ENCODE results near the gene DMWD.
"Not testable (repeated sequence)": the region's sequence is repeated elsewhere in the genome, so short reads cannot be mapped to it uniquely, and the experiment has no call there.

Gene DMWD

DNA sequence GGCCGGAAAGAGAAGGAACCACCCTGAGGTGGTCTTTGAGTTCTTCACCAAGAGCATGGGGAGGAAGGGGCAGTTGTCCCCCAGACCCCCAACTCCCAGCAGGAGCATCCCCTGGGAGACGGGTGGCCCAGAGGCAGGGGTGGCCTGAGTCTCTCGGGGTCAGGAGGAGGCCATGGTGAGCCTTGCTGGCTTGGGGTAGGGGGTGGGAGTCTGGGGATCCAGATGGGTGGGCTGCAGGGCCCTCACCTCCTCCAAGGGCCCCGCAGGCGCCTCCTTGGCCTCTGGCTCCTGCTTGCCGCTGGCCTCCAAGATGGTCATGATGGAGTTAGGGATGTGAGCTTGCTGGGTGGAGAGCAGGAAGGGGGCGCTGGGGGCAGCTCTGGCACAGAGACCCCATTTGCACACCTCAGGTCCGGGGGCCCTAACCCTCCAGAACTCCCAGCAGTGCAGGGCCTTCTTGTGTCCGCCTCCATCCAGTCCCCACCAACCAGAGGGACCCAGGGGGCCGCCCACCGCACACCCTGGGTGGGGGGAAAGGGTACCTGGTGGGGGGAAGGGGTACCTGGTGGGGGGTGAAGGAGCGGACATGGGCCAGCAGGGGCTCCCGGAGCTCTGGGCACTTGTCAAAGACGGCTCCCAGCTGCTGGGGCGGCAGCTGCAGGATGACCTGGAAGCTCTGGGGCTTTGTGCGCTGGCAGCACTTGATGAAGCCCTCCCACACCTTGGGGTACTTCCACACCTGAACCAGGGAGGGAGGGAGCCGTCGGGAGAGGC, 23.8 kb upstream of the DMWD start:
- DNase-seq (ENCODE audit: low spot score): no peak

DNA sequence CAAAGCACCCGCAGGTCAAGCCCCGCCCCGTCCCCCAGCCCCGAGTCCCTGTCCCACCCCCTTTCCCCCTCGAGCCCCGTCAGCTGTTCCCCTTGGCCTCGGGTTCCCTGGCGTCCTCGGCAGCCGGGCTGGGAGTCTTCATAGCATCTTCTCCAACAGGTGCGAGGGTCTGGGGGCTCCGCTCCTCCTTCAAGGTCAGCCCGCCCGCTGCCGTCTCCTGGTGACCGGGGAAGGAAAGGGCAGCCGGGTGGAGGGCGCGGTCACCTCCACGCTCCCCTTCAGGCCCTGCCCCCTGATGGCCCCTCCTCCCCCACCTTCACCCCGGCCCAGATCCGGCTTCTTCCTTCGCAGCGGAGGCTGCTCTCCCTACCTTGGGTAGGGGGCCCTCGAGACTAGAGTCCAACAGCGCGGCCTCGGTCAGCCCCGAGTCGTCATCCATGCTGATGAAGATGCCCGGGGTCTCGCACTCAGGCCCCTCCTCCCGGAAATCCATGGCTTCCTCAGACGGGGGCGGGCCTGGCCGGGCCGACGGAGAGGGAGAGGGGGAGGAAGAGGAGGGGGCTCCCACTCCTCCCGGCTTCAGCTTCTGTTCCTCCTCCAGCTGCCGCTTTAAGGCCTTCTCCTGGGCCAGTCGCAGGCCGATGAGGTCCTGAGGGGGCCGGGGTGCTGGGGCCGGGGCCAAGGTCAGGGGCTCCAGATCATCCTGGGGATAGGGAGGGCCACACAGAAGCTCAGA, 23.0 kb upstream of the DMWD start:
- DNase-seq (ENCODE audit: low spot score): no peak

DNA sequence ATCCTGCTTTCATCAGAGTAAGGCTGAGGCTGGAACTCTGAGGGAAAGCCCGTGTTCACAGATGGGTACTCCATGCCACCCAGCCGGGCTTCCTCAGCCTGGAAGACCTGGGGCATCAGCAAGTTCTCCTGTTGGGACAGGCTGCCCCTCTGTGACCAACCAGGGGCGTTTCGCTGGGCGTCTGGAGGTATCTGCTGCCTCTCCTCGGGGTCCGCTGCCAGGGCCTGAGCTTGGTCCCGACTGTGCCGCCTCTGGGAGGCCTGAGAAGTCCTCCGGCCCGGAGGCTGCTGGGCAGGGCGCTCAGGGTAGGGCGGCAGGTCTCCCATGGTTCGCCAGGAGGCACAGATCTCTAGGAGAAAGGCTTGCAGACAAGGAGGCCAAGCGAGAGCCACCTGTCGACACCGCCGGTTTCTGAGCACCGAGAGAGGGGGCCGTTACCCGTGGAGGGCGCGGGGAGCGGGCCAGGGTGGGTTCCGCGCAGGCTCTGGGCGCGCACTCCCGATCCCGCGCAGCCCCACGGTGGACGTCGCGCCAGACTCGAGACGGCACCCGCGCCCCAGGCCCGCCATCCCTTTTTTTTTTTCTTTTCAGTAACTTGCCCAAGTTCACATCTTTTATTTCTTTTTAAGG, 22.3 kb upstream of the DMWD start, which contains the start of gene RSPH6A:
TSS of gene RSPH6A (minus strand) at position 458 of the 630 bp plus-strand sequence. CDS start at position 326, 132 bp downstream.
- DNase-seq (ENCODE audit: low spot score): no peak

GRCh38 chr19:45814166-45814780, 21.6 kb upstream of the DMWD start:
- DNase-seq (ENCODE audit: low spot score): no peak

- DNase-seq (ENCODE audit: low spot score): no peak
Measured at GRCh38 chr19:45812297-45812696, 19.7 kb upstream of the DMWD start.

GRCh38 chr19:45809643-45810159, 17.1 kb upstream of the DMWD start:
- peak; percentile 40 for DNase-seq (ENCODE audit: low spot score)

- no peak for DNase-seq (ENCODE audit: low spot score)
Measured at GRCh38 chr19:45805719-45806118, 13.1 kb upstream of the DMWD start.

GRCh38 chr19:45804959-45805230, 12.2 kb upstream of the DMWD start:
- no peak for DNase-seq (ENCODE audit: low spot score)

DNA sequence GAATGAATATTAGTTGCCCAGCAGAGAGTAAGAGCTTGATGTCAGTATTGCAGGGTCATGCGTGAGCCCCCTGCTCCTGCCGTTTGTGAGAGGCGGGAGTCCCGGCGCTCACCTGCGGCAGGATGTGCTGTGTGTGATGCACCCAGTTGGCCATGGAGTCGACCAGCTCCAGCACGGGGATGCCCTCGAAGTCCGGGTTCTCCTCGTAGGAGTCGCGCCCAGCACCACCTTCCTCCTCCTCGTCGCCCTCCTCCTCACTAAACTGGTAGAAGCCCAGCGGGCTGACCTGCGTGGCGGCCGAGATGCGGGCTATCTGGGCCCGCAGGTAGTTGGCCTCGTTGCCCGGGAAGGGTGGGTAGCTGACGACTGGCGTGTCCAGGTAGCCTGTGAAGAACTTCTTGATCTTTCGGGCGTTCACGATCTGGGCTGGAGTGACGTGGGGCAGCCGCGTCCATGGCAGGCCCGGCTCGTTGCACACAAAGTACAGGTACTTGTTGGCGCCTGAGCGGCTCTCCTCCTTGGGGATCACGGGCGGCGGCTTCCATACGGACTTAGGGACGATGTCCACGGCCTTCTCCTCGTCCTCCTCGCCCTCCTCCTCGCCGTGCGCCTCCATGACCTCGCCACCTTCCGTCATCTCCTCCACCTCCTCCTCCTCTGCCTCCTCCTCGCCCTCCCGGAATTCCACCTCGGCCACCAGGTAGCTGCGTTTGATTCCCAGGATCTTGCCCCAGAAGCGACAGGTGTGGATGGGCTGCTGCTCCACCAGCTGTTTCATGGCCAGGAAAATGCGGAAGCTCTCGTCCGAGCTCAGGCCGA, 11.7 kb upstream of the DMWD start:
- DNase-seq (ENCODE audit: low spot score): no peak

- no peak for DNase-seq (ENCODE audit: low spot score)
Measured at GRCh38 chr19:45801603-45802175, 9.0 kb upstream of the DMWD start.

- no peak for DNase-seq (ENCODE audit: low spot score)
Measured at GRCh38 chr19:45800070-45800553, 7.5 kb upstream of the DMWD start.

DNA sequence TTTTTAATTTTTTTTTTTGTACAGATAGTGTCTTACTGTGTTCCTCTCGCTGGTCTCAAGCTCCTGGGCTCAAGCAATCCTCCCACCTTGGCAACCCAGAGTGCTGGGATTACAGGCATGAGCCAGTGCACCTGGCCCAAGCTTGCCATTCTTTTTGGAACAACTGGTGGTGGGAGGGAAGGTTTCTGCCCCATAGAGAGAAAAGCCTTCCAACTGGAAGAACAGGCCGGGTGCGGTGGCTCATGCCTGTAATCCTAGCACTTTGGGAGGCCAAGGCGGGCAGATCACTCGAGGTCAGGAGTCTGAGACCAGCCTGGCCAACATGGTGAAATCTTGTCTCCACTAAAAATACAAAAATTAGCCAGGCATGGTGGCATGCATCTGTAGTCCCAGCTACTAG, 6.9 kb upstream of the DMWD start:
- not testable (repeated sequence) for DNase-seq (ENCODE audit: low spot score)

DNA sequence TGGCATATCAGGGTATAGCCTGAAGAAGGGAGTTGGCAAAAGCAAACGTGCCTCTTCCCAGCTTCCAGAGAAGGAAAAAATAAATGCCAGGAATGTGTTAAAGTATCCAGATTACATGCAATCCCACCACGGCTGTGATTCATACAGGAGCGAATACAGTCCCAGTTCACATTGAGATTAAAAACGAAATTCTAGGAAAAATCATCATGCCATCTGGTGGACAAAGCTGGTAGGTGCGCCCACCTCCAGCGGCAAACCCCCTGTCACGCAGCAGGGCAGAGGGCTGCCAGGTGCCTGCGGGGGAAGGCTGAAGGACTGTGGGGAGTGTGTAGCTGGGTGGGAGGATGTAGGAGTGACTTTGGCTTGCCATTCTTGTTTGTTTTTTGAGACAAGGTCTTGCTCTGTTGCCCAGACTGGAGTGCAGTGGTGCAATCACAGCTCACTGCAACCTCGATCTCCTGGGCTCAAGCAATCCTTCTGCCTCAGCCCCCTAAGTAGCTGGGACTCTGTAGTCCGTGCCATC, 6.4 kb upstream of the DMWD start:
- peak; percentile 69 for DNase-seq (ENCODE audit: low spot score)

DNA sequence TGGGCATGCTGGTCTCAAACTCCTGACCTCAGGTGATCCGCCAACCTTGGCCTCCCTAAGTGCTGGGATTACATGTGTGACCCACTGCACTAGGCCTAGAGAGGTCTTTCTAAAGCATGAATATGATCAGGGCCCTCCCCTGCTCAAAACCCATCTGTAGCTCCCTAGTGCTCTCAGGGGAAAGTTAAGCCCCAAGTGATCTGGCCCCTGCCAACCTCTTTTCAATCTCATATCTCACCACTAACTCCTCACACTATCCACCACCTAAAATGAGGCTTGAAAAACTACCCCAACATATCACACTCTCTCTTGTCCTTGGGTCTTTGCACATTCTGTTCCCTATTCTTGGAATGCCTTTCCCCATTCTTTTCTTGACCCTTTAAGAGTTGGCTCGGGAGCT, 2.0 kb upstream of the DMWD start:
- DNase-seq (ENCODE audit: low spot score): no peak

DNA sequence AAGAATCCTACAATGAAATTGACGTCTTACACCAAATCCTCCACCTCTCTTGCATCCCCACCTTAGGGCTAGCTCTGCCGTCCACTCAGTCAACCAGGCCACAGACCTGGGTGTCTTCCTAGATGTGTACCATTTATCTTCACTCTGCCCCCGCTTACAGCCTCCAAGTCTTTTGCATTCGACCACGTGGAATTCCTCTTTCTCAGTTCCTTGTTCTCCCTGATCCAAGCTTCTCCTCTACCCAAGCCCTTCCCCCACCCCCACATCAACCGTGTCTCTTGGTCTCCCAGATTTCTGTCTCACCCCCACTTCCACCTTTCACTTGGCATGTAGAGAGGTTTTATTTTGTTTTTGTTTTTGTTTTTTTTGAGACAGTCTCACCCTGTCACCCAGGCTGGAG, 1.2 kb upstream of the DMWD start:
- DNase-seq (ENCODE audit: low spot score): no peak

DNA sequence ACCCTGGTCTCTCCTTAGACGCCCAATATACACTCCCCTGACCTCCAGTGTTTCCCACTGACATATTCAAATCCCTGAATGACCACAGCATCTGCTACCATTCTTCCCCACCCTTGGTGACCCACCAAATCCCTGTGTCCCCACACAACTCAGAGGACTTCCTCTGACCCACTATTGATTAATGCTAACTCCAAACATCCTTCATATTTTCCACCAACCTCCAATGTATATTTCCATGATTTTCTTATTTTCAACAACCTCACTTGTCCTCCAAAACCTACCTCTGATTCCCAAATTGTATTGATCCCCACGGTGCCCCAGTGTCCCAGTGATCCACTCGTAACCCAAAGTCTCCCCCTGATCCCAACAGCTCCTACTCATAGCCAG, 526 bp upstream of the DMWD start:
- no peak for DNase-seq (ENCODE audit: low spot score)

- no peak for DNase-seq (ENCODE audit: low spot score)
Measured at GRCh38 chr19:45791744-45792469, 738 bp downstream of the DMWD start.

DNA sequence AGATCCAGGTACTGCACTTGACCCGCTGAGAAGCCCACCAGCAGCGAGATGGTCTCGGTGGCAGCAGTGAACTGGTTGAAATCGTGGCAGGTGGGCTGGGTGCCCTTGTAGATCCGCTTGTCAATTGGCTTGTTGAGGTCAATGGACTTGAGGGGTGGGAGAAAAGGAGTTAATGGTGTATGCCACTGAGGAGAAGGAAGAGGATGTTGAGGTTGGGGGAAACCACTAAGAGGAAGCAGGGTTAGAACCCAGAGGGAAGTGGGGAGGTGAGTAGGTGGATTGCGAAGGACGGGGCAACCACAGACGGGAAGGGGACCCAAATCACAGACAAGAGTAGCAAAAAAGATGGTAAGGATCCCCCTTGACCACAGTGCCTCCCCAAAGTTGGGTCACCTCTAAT, 1.7 kb downstream of the DMWD start:
- DNase-seq (ENCODE audit: low spot score): no peak

- DNase-seq (ENCODE audit: low spot score): no peak
Measured at GRCh38 chr19:45789035-45789786, 3.4 kb downstream of the DMWD start.

DNA sequence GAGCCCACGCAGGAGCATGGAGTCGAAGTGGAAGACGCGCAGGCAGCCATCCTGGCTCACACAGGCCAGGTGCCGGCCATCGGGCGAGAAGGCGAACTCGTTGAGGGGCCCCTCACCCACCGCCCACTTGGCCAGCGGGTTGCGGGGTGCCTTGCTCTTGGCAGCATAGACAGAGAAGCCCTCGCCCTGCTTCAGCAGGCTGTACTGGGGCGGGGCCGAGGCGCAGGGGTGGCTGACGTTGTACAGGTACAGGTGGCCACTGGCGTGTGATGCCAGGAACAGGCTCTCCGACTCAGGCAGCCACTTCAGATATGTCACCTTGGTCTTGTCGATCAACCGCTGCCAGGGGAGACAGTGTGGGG, 6.1 kb downstream of the DMWD start:
- DNase-seq (ENCODE audit: low spot score): no peak
